Kidney (tissue), 14 donors: ENCODE measurements around the gene OR1N1. TPM values are rescaled to one million over a fixed set of nuclear protein-coding genes. Genes with fewer than 3 reads are reported as not detected.

ENCODE experiments used
- DNase-seq, 5 donors: peaks; one replicate each; pipeline ENCODE4 v3.0.0-alpha.2; 2013 to 2020
- FAIRE-seq: peaks from 2 replicates; lab custom pipeline; 2012; peaks lifted over from hg19 to GRCh38; lab: Jason Lieb, UNC
- H3K27ac ChIP-seq, 2 donors: one replicate each; pipeline ENCODE4 v1.7.0; 2013; ENCODE audit warnings: low read depth in 2 of 2, low read length in 2 of 2, inconsistent platforms in 1 of 2
- H3K27me3 ChIP-seq: one replicate; pipeline ENCODE4 v1.7.1; 2013; ENCODE audit warnings: low read length, inconsistent platforms; ENCODE audit not compliant: control insufficient read depth, insufficient read depth
- H3K36me3 ChIP-seq, 3 donors: one replicate each; pipeline versions ENCODE4 v1.7.0 to v1.7.1; 2013; ENCODE audit warnings: low read length in 3 of 3, control low read depth in 1 of 3, inconsistent platforms in 1 of 3; ENCODE audit not compliant: insufficient read depth in 3 of 3, control insufficient read depth in 2 of 3
- H3K4me1 ChIP-seq, 3 donors: one replicate each; pipeline versions ENCODE4 v1.7.0 to v1.7.1; 2013; ENCODE audit warnings: low read length in 3 of 3, inconsistent platforms in 1 of 3, low read depth in 1 of 3; ENCODE audit not compliant: control insufficient read depth in 2 of 3, insufficient read depth in 2 of 3
- H3K4me3 ChIP-seq, 3 donors: one replicate each; pipeline versions ENCODE4 v1.7.0 to v1.8.1; 2013; ENCODE audit warnings: low read length in 3 of 3, control low read depth in 1 of 3, inconsistent platforms in 1 of 3
- H3K9ac ChIP-seq, 3 donors: one replicate each; pipeline versions ENCODE4 v1.7.0 to v1.7.1; 2013; ENCODE audit warnings: low read length in 3 of 3, control low read depth in 1 of 3, inconsistent platforms in 1 of 3
- H3K9me3 ChIP-seq, 3 donors: one replicate each; pipeline versions ENCODE4 v1.7.0 to v1.7.1; 2013; ENCODE audit warnings: low read length in 3 of 3, control low read depth in 1 of 3, inconsistent platforms in 1 of 3; ENCODE audit not compliant: control insufficient read depth in 2 of 3, insufficient read depth in 1 of 3
- intact Hi-C: fragments of 100-400 bp; cut with DNase I; formaldehyde crosslinking; loops from one replicate; pipeline ENCODE4 v1.11.1; 2022
- polyA plus RNA-seq: library from polyadenylated mRNA; stranded (reverse); fragments of 350-450 nt; fragmentation: Illumina TruSeq; extraction: RNeasy Lipid Tissue Mini Kit (QIAGEN cat#74804); gene quantifications from one replicate; pipeline ENCODE4 v1.2.3, GENCODE V29; 2014; ENCODE audit warnings: low read depth, low replicate concordance; ENCODE audit not compliant: insufficient read depth
- total RNA-seq: library from RNA; stranded (reverse); fragmentation: NEBNext Ultra II Directional; extraction: Animal tissue kit (Norgen Biotek cat#: 25700); gene quantifications from one replicate; pipeline ENCODE4 v1.2.1, GENCODE V29; 2021
- TF ChIP-seq, protein P1 (sequence below): IDR thresholded peaks from 3 replicates; pipeline ENCODE4 v1.5.1; 2012; ENCODE audit warnings: mild to moderate bottlenecking, moderate library complexity, borderline replicate concordance; ENCODE audit not compliant: insufficient read depth; ENCODE audit errors: extremely low read depth
- donor health status: control.
- donor health status: control.
- donor health status: control.
- donor health status: control.
- donor health status: control.
- donor health status: DM: yes; HTN: yes; CAD: no.
- donor health status: Normal renal cell carcinoma (clear cell type).

The OR1N1 gene
- total and polyA plus RNA-seq, 2 donors from 2014 or later: not detected

DNA sequence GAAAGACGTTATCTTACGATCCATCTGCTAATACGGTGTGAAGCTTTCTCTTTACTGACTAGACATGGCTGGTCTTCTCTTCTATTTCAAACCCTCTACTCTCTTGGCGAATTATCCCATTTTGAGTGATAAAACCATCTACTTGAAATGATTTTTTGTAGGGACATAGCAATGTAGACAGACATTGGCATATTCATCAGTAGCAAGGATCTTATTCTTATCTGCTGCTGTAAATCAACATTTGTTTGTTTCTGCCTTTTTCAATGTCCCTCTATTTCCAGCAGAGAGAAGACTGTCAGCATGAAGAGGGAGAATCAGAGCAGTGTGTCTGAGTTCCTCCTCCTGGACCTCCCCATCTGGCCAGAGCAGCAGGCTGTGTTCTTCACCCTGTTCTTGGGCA, 8.3 kb downstream of the OR1N1 start, which contains the start of gene OR1J4:
Gene OR1J4, plus strand, starts transcription at position 301 of the 400 bp plus-strand sequence. Its CDS starts 0 bp downstream, at position 301.
- DNase-seq: no peak

GRCh38 chr9:122518226-122518625, 8.9 kb downstream of the OR1N1 start:
- intact Hi-C loops: no loop called here

More for the DNA sequence above, 8.3 kb downstream of the OR1N1 start, which contains the start of gene OR1J4:
- Histone ChIP-seq H3K9ac (no peak within 1 kb of the TSS), H3K4me1 (no peaks in the 10 kb centered on the region), H3K9me3 (no peaks in the 10 kb centered on the region), H3K4me3 (no peak within 1 kb of the TSS), H3K27me3 (no peaks in the 10 kb centered on the region), H3K36me3 (no peaks in the 10 kb centered on the region), H3K27ac (no peak within 1 kb of the TSS)
- FAIRE-seq: no peak
- TF ChIP-seq, protein P1, sequence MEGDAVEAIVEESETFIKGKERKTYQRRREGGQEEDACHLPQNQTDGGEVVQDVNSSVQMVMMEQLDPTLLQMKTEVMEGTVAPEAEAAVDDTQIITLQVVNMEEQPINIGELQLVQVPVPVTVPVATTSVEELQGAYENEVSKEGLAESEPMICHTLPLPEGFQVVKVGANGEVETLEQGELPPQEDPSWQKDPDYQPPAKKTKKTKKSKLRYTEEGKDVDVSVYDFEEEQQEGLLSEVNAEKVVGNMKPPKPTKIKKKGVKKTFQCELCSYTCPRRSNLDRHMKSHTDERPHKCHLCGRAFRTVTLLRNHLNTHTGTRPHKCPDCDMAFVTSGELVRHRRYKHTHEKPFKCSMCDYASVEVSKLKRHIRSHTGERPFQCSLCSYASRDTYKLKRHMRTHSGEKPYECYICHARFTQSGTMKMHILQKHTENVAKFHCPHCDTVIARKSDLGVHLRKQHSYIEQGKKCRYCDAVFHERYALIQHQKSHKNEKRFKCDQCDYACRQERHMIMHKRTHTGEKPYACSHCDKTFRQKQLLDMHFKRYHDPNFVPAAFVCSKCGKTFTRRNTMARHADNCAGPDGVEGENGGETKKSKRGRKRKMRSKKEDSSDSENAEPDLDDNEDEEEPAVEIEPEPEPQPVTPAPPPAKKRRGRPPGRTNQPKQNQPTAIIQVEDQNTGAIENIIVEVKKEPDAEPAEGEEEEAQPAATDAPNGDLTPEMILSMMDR: no peak
- intact Hi-C loops: no loop called here

DNA sequence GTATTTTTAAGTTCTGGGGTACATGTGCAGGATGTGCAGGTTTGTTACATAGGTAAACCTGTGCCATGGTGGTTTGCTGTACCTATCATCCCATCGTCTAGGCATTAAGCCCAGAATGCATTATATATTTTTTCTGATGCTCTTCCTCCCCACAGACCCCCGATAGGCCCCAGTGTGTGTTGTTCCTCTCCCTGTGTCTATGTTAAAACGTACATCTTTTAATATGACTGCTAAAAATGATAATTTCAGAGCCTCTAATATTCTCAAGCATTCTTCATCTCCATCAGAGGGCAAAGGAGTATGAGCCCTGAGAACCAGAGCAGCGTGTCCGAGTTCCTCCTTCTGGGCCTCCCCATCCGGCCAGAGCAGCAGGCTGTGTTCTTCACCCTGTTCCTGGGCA, 16.6 kb downstream of the OR1N1 start, which contains the start of gene OR1J2:
Gene OR1J2, plus strand, starts transcription at position 301 of the 400 bp plus-strand sequence. Its CDS starts 0 bp downstream, at position 301.
- H3K9ac ChIP-seq: no peak within 1 kb of the TSS
- intact Hi-C loops: no loop called here
- TF ChIP-seq, protein P1: no peak
- no peaks in the 10 kb centered on the region for H3K36me3 ChIP-seq
- DNase-seq (no peak), FAIRE-seq (no peak)
- no peak within 1 kb of the TSS for H3K4me3 ChIP-seq
- H3K4me1 ChIP-seq: no peaks in the 10 kb centered on the region
- no peaks in the 10 kb centered on the region for H3K9me3 ChIP-seq
- no peaks in the 10 kb centered on the region for H3K27me3 ChIP-seq
- no peak within 1 kb of the TSS for H3K27ac ChIP-seq

More at GRCh38 chr9:122518226-122518625, 8.9 kb downstream of the OR1N1 start:
- H3K4me1 ChIP-seq: no peaks in the 10 kb centered on the region
- H3K27me3 ChIP-seq: no peaks in the 10 kb centered on the region
- H3K4me3 ChIP-seq: no peak overlapping the region
- H3K9ac ChIP-seq: no peak overlapping the region
- no peaks in the 10 kb centered on the region for H3K36me3 ChIP-seq
- no peak for DNase-seq
- H3K9me3 ChIP-seq: no peaks in the 10 kb centered on the region
- FAIRE-seq: no peak
- TF ChIP-seq, protein P1: no peak
- H3K27ac ChIP-seq: no peak overlapping the region

GRCh38 chr9:122506964-122507363, 20.1 kb downstream of the OR1N1 start:
- Histone ChIP-seq H3K27ac (no peak overlapping the region), H3K4me1 (no peaks in the 10 kb centered on the region)
- FAIRE-seq: no peak

More at GRCh38 chr9:122506964-122507363, 20.1 kb downstream of the OR1N1 start:
- Histone ChIP-seq H3K36me3 (no peaks in the 10 kb centered on the region), H3K27me3 (no peaks in the 10 kb centered on the region), H3K4me3 (no peak overlapping the region), H3K9ac (no peak overlapping the region), H3K9me3 (no peaks in the 10 kb centered on the region)
- no peak for DNase-seq
- intact Hi-C loops: no loop called here
- TF ChIP-seq, protein P1: no peak
